K562 (cell line): ENCODE data around the gene MSMO1. TPM values are rescaled to one million over a fixed set of nuclear protein-coding genes. Genes with fewer than 3 reads are reported as not detected.

Experiments
- ATAC-seq: fragments of 200-7000 bp; cut with Tn5 transposase; 3 replicates; pipeline ENCODE4 v1.9.1; 2020; ENCODE audit warnings: moderate library complexity
- BruUV-seq: library from RNA; stranded (reverse); fragments of 400-500 nt; replicated peaks from 2 replicates; lab custom pipeline; 2021; lab: Mats Ljungman, UMichigan
- CTCF ChIA-PET: fragments of 300-600 bp; formaldehyde crosslinking; extraction: SDS; loops from one replicate; lab custom pipeline; 2021; ENCODE audit warnings: low intra/inter-chr PET ratio; lab: Yijun Ruan, JAX
- POLR2A ChIA-PET: fragments of 300-600, 350-650 bp; sonication (Branson Sonifier 250); formaldehyde crosslinking; extraction: SDS; loops from one replicate; lab custom pipeline; 2021; ENCODE audit warnings: antibody characterized with exemption, inconsistent platforms; lab: Yijun Ruan, JAX
- DNase-seq, 4 experiments: peaks; one replicate each; pipeline versions ENCODE4 v3.0.0 to v3.0.0-alpha.2; 2011 to 2018; ENCODE audit warnings: low spot score in 3 of 4, mixed read lengths in 3 of 4; ENCODE audit errors: extremely low read depth in 1 of 4
- FAIRE-seq: peaks from 2 replicates; lab custom pipeline; 2011; peaks lifted over from hg19 to GRCh38; lab: Jason Lieb, UNC
- H2AFZ ChIP-seq: 2 replicates; pipeline ENCODE4 v1.6.0; 2011; ENCODE audit warnings: low read depth, low read length, control low read depth, inconsistent platforms
- H3K27ac ChIP-seq: fragments of 200-600 bp; 3 replicates; pipeline ENCODE4 v1.8.0; 2011; ENCODE audit warnings: low read depth, mild to moderate bottlenecking, control low read depth, inconsistent platforms, low read length, moderate library complexity, mixed read lengths; ENCODE audit errors: extremely low read depth
- H3K27me3 ChIP-seq, 2 experiments: fragments of 300-600 bp in 1 of 2; 2 replicates in 1 of 2; 3 replicates in 1 of 2; pipeline versions ENCODE4 v1.6.0 to v1.8.0; 2011; ENCODE audit warnings: inconsistent platforms in 2 of 2, low read length in 2 of 2, mild to moderate bottlenecking in 1 of 2, mixed read lengths in 1 of 2, moderate library complexity in 1 of 2; ENCODE audit not compliant: control insufficient read depth in 2 of 2, insufficient read depth in 2 of 2
- H3K36me3 ChIP-seq: fragments of 300-600 bp; 3 replicates; pipeline ENCODE4 v1.8.0; 2011; ENCODE audit warnings: mild to moderate bottlenecking, low read length, inconsistent platforms; ENCODE audit not compliant: control insufficient read depth, insufficient read depth
- H3K4me1 ChIP-seq, 2 experiments: fragments of 200-600 bp in 1 of 2; replicated peaks in 1 of 2; 2 replicates in 1 of 2; 3 replicates in 1 of 2; pipeline versions ENCODE4 v1.5.1 to v1.8.0; 2011; ENCODE audit warnings: inconsistent platforms in 2 of 2, low read length in 2 of 2, mild to moderate bottlenecking in 1 of 2, mixed read lengths in 1 of 2, moderate library complexity in 1 of 2; ENCODE audit not compliant: control insufficient read depth in 2 of 2, insufficient read depth in 2 of 2
- H3K4me2 ChIP-seq: 2 replicates; pipeline ENCODE4 v1.6.1; 2011; ENCODE audit warnings: low read length, control low read depth, inconsistent platforms, mixed read lengths; ENCODE audit not compliant: insufficient read depth
- H3K4me3 ChIP-seq: fragments of 200-600 bp; sonication (generic), shearing (Covaris generic); 2 replicates; pipeline ENCODE4 v1.5.1; 2016; ENCODE audit warnings: control low read depth, inconsistent platforms
- H3K79me2 ChIP-seq: fragments of 200-600 bp; 3 replicates; pipeline ENCODE4 v1.8.0; 2011; ENCODE audit warnings: low read length, inconsistent platforms; ENCODE audit not compliant: control insufficient read depth, insufficient read depth
- H3K9ac ChIP-seq, 2 experiments: 2 replicates each; pipeline versions ENCODE4 v1.6.0 to v1.6.1; 2011; ENCODE audit warnings: low read depth in 2 of 2, low read length in 2 of 2, control low read depth in 1 of 2, inconsistent platforms in 1 of 2, mild to moderate bottlenecking in 1 of 2, mixed read lengths in 1 of 2; ENCODE audit not compliant: insufficient read depth in 1 of 2
- H3K9me1 ChIP-seq: one replicate; pipeline ENCODE4 v1.6.0; 2011; ENCODE audit warnings: inconsistent platforms, mild to moderate bottlenecking, low read length, moderate library complexity; ENCODE audit not compliant: control insufficient read depth, insufficient read depth
- H3K9me3 ChIP-seq: replicated peaks from 2 replicates; pipeline ENCODE4 v1.5.1; 2011; ENCODE audit warnings: low read depth, low read length, inconsistent platforms; ENCODE audit not compliant: control insufficient read depth, insufficient read depth
- H4K20me1 ChIP-seq: replicated peaks from 2 replicates; pipeline ENCODE4 v1.6.1; 2011; ENCODE audit warnings: low read length, inconsistent platforms, mixed read lengths; ENCODE audit not compliant: control insufficient read depth, insufficient read depth
- BHLHE40 ChIP-seq: IDR thresholded peaks from 2 replicates; pipeline ENCODE4 v1.6.1; 2011; ENCODE audit warnings: low read length, improper control_type of control experiment
- CHD4 ChIP-seq: fragments of 200-600 bp; sonication (generic); IDR thresholded peaks from 3 replicates; pipeline ENCODE4 v1.6.1; 2012; ENCODE audit warnings: low read depth, mild to moderate bottlenecking, mixed read lengths, low read length, inconsistent platforms; ENCODE audit not compliant: insufficient read depth, insufficient replicate concordance, poor library complexity, severe bottlenecking
- HDAC2 ChIP-seq: fragments of 450-650 bp; IDR thresholded peaks from 2 replicates; pipeline ENCODE4 v1.6.1; 2016; ENCODE audit warnings: mild to moderate bottlenecking
- IRF2 ChIP-seq: sonication (generic); formaldehyde crosslinking; IDR thresholded peaks from 2 replicates; pipeline ENCODE4 v1.8.1; 2022; ENCODE audit warnings: mild to moderate bottlenecking, missing genetic modification reagents
- MYC ChIP-seq, 2 experiments: fragments of 250-450 bp in 1 of 2; sonication (Bioruptor Pico) in 1 of 2; IDR thresholded peaks; 2 replicates each; pipeline versions ENCODE4 v1.5.1 to v1.6.1; 2012 to 2021; ENCODE audit warnings: low read depth in 2 of 2, borderline replicate concordance in 1 of 2, improper control_type of control experiment in 1 of 2, low read length in 1 of 2, mild to moderate bottlenecking in 1 of 2, moderate library complexity in 1 of 2
- PPARD ChIP-seq: fragments of 250-450 bp; sonication (Bioruptor Pico); IDR thresholded peaks from 2 replicates; pipeline ENCODE4 v1.8.0; 2022; ENCODE audit warnings: inconsistent platforms, mild to moderate bottlenecking, moderate library complexity
- RBM14 ChIP-seq: fragments of 200-400 bp; formaldehyde crosslinking; IDR thresholded peaks from 2 replicates; pipeline ENCODE4 v1.6.1; 2018; ENCODE audit warnings: low read depth, mild to moderate bottlenecking, low read length, moderate library complexity, borderline replicate concordance; ENCODE audit not compliant: insufficient read depth
- RBM34 ChIP-seq: fragments of 200-400 bp; formaldehyde crosslinking; IDR thresholded peaks from 2 replicates; pipeline ENCODE4 v1.6.1; 2018; ENCODE audit warnings: low read length, borderline replicate concordance; ENCODE audit not compliant: insufficient read depth
- TCF7L2 ChIP-seq: fragments of 150-350 bp; IDR thresholded peaks from 2 replicates; pipeline ENCODE4 v1.6.1; 2016; ENCODE audit warnings: low read depth, mild to moderate bottlenecking, low read length, moderate library complexity
- ZBTB7A ChIP-seq: IDR thresholded peaks from 2 replicates; pipeline ENCODE4 v1.6.1; 2011; ENCODE audit warnings: low read depth, mild to moderate bottlenecking, low read length, moderate library complexity, borderline replicate concordance; ENCODE audit not compliant: control insufficient read depth
- ZNF165 ChIP-seq: fragments of 250-450 bp; sonication (Bioruptor Pico); IDR thresholded peaks from 2 replicates; pipeline ENCODE4 v1.4.0; 2020; ENCODE audit warnings: borderline replicate concordance
- ZNF175 ChIP-seq: fragments of 200-800 bp; sonication (Bioruptor generic); IDR thresholded peaks from 2 replicates; pipeline ENCODE4 v1.6.1; 2016; ENCODE audit warnings: low read depth, mild to moderate bottlenecking, missing genetic modification characterization, missing compliant biosample characterization
- ZNF79 ChIP-seq: fragments of 250-450 bp; sonication (Bioruptor Pico); IDR thresholded peaks from 2 replicates; pipeline ENCODE4 v1.4.0; 2020; ENCODE audit warnings: low read depth, mild to moderate bottlenecking, moderate library complexity
- ZZZ3 ChIP-seq: fragments of 450-650 bp; IDR thresholded peaks from 2 replicates; pipeline ENCODE4 v1.6.1; 2016; ENCODE audit warnings: antibody characterized with exemption, mild to moderate bottlenecking, moderate library complexity
- WGBS: fragments of 100-300 bp; shearing (Covaris generic); methylation state at CpG from one replicate; pipeline ENCODE4 v1.1.6; 2016; ENCODE audit warnings: low coverage, mixed read lengths; ENCODE audit not compliant: insufficient coverage; ENCODE audit errors: missing lambda C conversion rate; 5-methylcytosine and 5-hydroxymethylcytosine counted together
- in situ Hi-C: fragments of 300-500 bp; cut with MboI; formaldehyde crosslinking; loops from 4 replicates; pipeline ENCODE4 v1.15.0; 2018; ENCODE audit warnings: inconsistent platforms, mixed read lengths
- intact Hi-C: fragments of 100-400 bp; cut with micrococcal nuclease; formaldehyde crosslinking; loops from 2 replicates; pipeline ENCODE4 v1.14.2; 2022
- polyA plus RNA-seq, 8 experiments: library from polyadenylated mRNA; depleted of rRNA in 4 of 8; stranded (reverse) in 5 of 8; unstranded in 3 of 8; fragments of >200 nt; fragmentation: Nextera tagmentation in 2 of 8; fragmentation: Illumina TruSeq in 1 of 8; extraction: Ambion mirVana in 2 of 8; extraction: Trizol in 1 of 8; gene quantifications; 2 replicates each; pipeline versions ENCODE4 v1.2.1 to v1.2.3, GENCODE V29; 2011 to 2014; ENCODE audit warnings: inconsistent platforms in 1 of 8, missing spikeins in 1 of 8
- total RNA-seq, 7 experiments: library from RNA; depleted of rRNA in 6 of 7; stranded (reverse); fragments of >200 nt in 6 of 7; fragmentation: Illumina TruSeq in 2 of 7; extraction: Trizol in 2 of 7; gene quantifications; 2 replicates each; pipeline versions ENCODE4 v1.2.1 to v1.2.3, GENCODE V29; 2011 to 2021; ENCODE audit warnings: low replicate concordance in 1 of 7
- TF ChIP-seq, protein P1 (sequence below): sonication (generic); formaldehyde crosslinking; IDR thresholded peaks from 2 replicates; pipeline ENCODE4 v1.8.1; 2023; ENCODE audit warnings: missing genetic modification reagents, mild to moderate bottlenecking, borderline replicate concordance
- TF ChIP-seq, protein P2 (sequence below), 2 experiments: fragments of 450-650 bp in 1 of 2; sonication (generic) in 1 of 2; formaldehyde crosslinking in 1 of 2; IDR thresholded peaks in 1 of 2; conservative IDR thresholded peaks in 1 of 2; 2 replicates each; pipeline versions ENCODE4 v1.6.1 to v1.8.1; 2016 to 2023; ENCODE audit warnings: mild to moderate bottlenecking in 2 of 2, moderate library complexity in 2 of 2, inconsistent platforms in 1 of 2, missing genetic modification reagents in 1 of 2

MSMO1 gene
- total and polyA plus RNA-seq, 9 of the 15 experiments (the other 6 are each of a cell fraction or from before 2014, with no cell fraction given): 32.0 to 172 (median 63.5) TPM

DNA sequence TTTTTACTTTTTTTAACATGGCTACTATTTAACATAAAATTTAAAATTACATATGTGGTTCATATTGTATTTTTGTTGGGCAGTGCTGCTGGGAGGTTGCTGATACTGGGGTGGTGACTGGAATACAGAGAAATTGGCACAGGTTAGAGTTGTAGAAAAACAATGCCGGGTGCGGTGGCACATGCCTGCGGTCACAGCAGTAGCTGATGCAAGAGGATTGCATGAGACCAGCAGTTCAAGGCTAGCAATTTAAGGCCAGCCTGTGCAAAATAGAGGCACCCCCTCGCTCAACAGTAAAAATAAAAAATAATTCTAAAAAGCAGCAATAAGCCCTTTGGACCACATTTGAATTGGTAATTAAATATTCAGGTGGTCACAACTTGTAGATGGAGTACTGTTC lies 39.6 kb downstream of the MSMO1 start:
- POLR2A ChIA-PET: interaction anchor here (1.5 kb wide), 1 partner anchor 15 kb away, joined by 4 read pairs; no protein-coding TSS in a partner anchor
- Histone ChIP-seq H3K79me2 (no peaks in the 10 kb centered on the region), H3K27me3 (no peaks in the 10 kb centered on the region), H3K4me1 (no peaks in the 10 kb centered on the region; a peak in 1 of 5 replicates), H3K9ac (no peak overlapping the region), H3K9me1 (no peaks in the 10 kb centered on the region), H2AFZ (no peak overlapping the region), H3K9me3 (no peaks in the 10 kb centered on the region), H3K27ac (no peak overlapping the region), H3K4me3 (no peak overlapping the region), H4K20me1 (no peaks in the 10 kb centered on the region), H3K4me2 (no peak overlapping the region; the same call in 1 of the 2 replicates), H3K36me3 (no peaks in the 10 kb centered on the region)
- ATAC-seq: peak; percentile 62; the same call in 2 of the 3 replicates
- FAIRE-seq: no peak
- intact Hi-C loops: no loop called here
- no peak for DNase-seq
- CTCF ChIA-PET: no interaction called here
- in situ Hi-C loops: no loop called here
- BruUV-seq: no TSS peak
- WGBS: 9% methylated on average over 4 of the region's 4 CpGs
- TF ChIP-seq RBM34 (no peak), ZNF79 (CRISPR knock-in tag) (no peak), CHD4 (no peak), ZNF165 (CRISPR knock-in tag) (no peak), ZZZ3 (no peak), TCF7L2 (no peak), ZBTB7A (no peak), PPARD (CRISPR knock-in tag) (no peak), RBM14 (no peak), IRF2 (CRISPR knock-in tag) (no peak), ZNF175 (CRISPR knock-in tag) (0 out of 2 replicates have a peak, but pooled peaks have one; percentile 52), MYC (IDR thresholded peaks at IDR 0.05; ENCODE audit: low read depth, low read length) (peak; percentile 48; the same call in 1 of the 2 replicates), MYC (CRISPR knock-in tag; IDR thresholded peaks at IDR 0.05; ENCODE audit: borderline replicate concordance, low read depth) (no peak), BHLHE40 (peak; percentile 44; the same call in 1 of the 2 replicates), HDAC2 (no peak)
- TF ChIP-seq, protein P1, sequence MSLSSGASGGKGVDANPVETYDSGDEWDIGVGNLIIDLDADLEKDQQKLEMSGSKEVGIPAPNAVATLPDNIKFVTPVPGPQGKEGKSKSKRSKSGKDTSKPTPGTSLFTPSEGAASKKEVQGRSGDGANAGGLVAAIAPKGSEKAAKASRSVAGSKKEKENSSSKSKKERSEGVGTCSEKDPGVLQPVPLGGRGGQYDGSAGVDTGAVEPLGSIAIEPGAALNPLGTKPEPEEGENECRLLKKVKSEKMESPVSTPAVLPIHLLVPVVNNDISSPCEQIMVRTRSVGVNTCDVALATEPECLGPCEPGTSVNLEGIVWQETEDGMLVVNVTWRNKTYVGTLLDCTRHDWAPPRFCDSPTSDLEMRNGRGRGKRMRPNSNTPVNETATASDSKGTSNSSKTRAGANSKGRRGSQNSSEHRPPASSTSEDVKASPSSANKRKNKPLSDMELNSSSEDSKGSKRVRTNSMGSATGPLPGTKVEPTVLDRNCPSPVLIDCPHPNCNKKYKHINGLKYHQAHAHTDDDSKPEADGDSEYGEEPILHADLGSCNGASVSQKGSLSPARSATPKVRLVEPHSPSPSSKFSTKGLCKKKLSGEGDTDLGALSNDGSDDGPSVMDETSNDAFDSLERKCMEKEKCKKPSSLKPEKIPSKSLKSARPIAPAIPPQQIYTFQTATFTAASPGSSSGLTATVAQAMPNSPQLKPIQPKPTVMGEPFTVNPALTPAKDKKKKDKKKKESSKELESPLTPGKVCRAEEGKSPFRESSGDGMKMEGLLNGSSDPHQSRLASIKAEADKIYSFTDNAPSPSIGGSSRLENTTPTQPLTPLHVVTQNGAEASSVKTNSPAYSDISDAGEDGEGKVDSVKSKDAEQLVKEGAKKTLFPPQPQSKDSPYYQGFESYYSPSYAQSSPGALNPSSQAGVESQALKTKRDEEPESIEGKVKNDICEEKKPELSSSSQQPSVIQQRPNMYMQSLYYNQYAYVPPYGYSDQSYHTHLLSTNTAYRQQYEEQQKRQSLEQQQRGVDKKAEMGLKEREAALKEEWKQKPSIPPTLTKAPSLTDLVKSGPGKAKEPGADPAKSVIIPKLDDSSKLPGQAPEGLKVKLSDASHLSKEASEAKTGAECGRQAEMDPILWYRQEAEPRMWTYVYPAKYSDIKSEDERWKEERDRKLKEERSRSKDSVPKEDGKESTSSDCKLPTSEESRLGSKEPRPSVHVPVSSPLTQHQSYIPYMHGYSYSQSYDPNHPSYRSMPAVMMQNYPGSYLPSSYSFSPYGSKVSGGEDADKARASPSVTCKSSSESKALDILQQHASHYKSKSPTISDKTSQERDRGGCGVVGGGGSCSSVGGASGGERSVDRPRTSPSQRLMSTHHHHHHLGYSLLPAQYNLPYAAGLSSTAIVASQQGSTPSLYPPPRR (CRISPR knock-in tag): no peak
- TF ChIP-seq, protein P2, sequence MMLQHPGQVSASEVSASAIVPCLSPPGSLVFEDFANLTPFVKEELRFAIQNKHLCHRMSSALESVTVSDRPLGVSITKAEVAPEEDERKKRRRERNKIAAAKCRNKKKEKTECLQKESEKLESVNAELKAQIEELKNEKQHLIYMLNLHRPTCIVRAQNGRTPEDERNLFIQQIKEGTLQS (IDR thresholded peaks at IDR 0.05): peak; percentile 43; the same call in 1 of the 2 replicates
- TF ChIP-seq, protein P2 (CRISPR knock-in tag; conservative IDR thresholded peaks at IDR 0.05): no peak
